Body of pancreas (tissue), 4 donors: ENCODE data around the gene DMD. TPM values are rescaled to one million over a fixed set of nuclear protein-coding genes. Genes with fewer than 3 reads are reported as not detected.

Source experiments
- ATAC-seq: fragments of 150-250 bp; one replicate; pipeline ENCODE4 v1.9.1; 2016
- DNase-seq, 4 donors: peaks; one replicate each; pipeline ENCODE4 v3.0.0-alpha.2; 2019
- H3K27ac ChIP-seq, 4 donors: fragments of 200-600 bp; sonication (generic); 1 replicate in 3 of 4; 2 replicates in 1 of 4; pipeline versions ENCODE4 v1.5.1 to v1.6.1; 2016 to 2019; ENCODE audit warnings: mild to moderate bottlenecking in 1 of 4, mixed read lengths in 1 of 4, moderate library complexity in 1 of 4
- H3K27me3 ChIP-seq, 2 donors: fragments of 200-600 bp; sonication (generic); one replicate each; pipeline ENCODE4 v1.6.0; 2016; ENCODE audit warnings: mild to moderate bottlenecking in 1 of 2
- H3K36me3 ChIP-seq, 2 donors: fragments of 200-600 bp; sonication (generic); replicated peaks in 1 of 2; 2 replicates each; pipeline ENCODE4 v1.5.1; 2016; ENCODE audit warnings: low read depth in 2 of 2; ENCODE audit not compliant: insufficient read depth in 1 of 2
- H3K4me1 ChIP-seq: fragments of 200-600 bp; sonication (generic); one replicate; pipeline ENCODE4 v1.6.0; 2016
- H3K4me3 ChIP-seq, 2 donors: fragments of 200-600 bp; sonication (generic); 1 replicate in 1 of 2; 2 replicates in 1 of 2; pipeline ENCODE4 v1.5.1; 2016 to 2019
- H3K9me3 ChIP-seq, 3 donors: fragments of 200-600 bp; sonication (generic); 1 replicate in 2 of 3; 2 replicates in 1 of 3; pipeline ENCODE4 v1.5.1; 2016
- POLR2A ChIP-seq, 3 donors: fragments of 450-650 bp; IDR thresholded peaks; one replicate each; pipeline ENCODE4 v1.6.1; 2016; ENCODE audit warnings: antibody characterized with exemption in 3 of 3, mild to moderate bottlenecking in 2 of 3
- WGBS, 2 donors: methylation state at CpG; one replicate each; pipeline ENCODE4 v1.1.5; 2017; 5-methylcytosine and 5-hydroxymethylcytosine counted together
- intact Hi-C: fragments of 100-400 bp; cut with DNase I; formaldehyde crosslinking; loops from one replicate; pipeline ENCODE4 v1.15.1; 2023
- total RNA-seq, 2 donors: library from RNA; depleted of rRNA; stranded (reverse); fragments of >200 nt; gene quantifications; one replicate each; pipeline ENCODE4 v1.1.0, GENCODE V29; 2016
- TF ChIP-seq, protein P1 (sequence below), 7 experiments: fragments of 450-650 bp in 4 of 7; fragments of 200-600 bp in 3 of 7; sonication (generic) in 3 of 7; IDR thresholded peaks; one replicate each; pipeline ENCODE4 v1.5.1; 2016 to 2019; ENCODE audit warnings: antibody characterized with exemption in 7 of 7

The DMD gene
- total RNA-seq, 2 donors from 2014 or later = 28.5 to 38.6 TPM

DNA sequence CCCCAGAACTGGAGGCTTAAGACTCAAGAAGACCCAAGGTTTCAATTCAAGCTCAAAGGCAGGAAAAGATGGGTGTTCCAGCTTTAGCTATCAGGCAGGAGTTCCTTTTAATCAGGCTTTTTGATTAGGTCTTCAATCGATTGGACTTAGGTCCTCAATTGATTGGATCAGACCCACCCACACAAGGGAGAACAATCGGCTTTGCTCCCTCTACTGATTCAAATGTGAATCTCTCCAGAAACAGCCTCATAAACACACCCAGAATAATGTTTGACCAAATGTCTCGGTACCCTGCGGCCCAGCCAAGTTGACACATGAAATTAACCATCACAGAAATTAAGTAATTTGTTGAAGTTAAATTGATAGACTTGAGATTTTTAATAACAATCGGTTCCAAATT is 1222.4 kb downstream of the DMD start:
- Histone ChIP-seq H3K9me3 (no peaks in the 10 kb centered on the region), H3K27ac (no peak overlapping the region), H3K36me3 (no peaks in the 10 kb centered on the region), H3K27me3 (no peaks in the 10 kb centered on the region), H3K4me3 (no peak overlapping the region), H3K4me1 (no peaks in the 10 kb centered on the region)
- WGBS, 2 donors = 74 to 89% methylated on average over 5 of the region's 5 CpGs
- ATAC-seq (no peak), DNase-seq (no peak)
- intact Hi-C loops = no loop called here
- TF ChIP-seq POLR2A (IDR thresholded peaks at IDR 0.05) = no peak
- TF ChIP-seq, protein P1, sequence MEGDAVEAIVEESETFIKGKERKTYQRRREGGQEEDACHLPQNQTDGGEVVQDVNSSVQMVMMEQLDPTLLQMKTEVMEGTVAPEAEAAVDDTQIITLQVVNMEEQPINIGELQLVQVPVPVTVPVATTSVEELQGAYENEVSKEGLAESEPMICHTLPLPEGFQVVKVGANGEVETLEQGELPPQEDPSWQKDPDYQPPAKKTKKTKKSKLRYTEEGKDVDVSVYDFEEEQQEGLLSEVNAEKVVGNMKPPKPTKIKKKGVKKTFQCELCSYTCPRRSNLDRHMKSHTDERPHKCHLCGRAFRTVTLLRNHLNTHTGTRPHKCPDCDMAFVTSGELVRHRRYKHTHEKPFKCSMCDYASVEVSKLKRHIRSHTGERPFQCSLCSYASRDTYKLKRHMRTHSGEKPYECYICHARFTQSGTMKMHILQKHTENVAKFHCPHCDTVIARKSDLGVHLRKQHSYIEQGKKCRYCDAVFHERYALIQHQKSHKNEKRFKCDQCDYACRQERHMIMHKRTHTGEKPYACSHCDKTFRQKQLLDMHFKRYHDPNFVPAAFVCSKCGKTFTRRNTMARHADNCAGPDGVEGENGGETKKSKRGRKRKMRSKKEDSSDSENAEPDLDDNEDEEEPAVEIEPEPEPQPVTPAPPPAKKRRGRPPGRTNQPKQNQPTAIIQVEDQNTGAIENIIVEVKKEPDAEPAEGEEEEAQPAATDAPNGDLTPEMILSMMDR (IDR thresholded peaks at IDR 0.05) = no peak

GRCh38 chrX:31981546-31982062 is 1229.7 kb downstream of the DMD start:
- Histone ChIP-seq H3K4me3 (no peak overlapping the region), H3K27me3 (no peaks in the 10 kb centered on the region), H3K9me3 (no peaks in the 10 kb centered on the region), H3K4me1 (no peaks in the 10 kb centered on the region), H3K36me3 (no peaks in the 10 kb centered on the region), H3K27ac (no peak overlapping the region)
- no peak for DNase-seq
- intact Hi-C loops = no loop called here
- TF ChIP-seq POLR2A (IDR thresholded peaks at IDR 0.05) = no peak
- TF ChIP-seq, protein P1 (IDR thresholded peaks at IDR 0.05) = no peak
- WGBS, 2 donors = 50 to 65% methylated on average over 7 of the region's 7 CpGs
- ATAC-seq = no peak

- ATAC-seq = no peak
- Histone ChIP-seq H3K27ac (no peak overlapping the region), H3K4me3 (no peak overlapping the region), H3K4me1 (no peaks in the 10 kb centered on the region), H3K36me3 (no peaks in the 10 kb centered on the region), H3K27me3 (no peaks in the 10 kb centered on the region), H3K9me3 (no peaks in the 10 kb centered on the region)
- WGBS, 2 donors = 80 to 87% methylated on average over 5 of the region's 5 CpGs
- no peak for TF ChIP-seq POLR2A (IDR thresholded peaks at IDR 0.05)
- TF ChIP-seq, protein P1 (IDR thresholded peaks at IDR 0.05) = no peak
- no peak for DNase-seq
- intact Hi-C loops = no loop called here
These were observed 1241.6 kb downstream of the DMD start for GRCh38 chrX:31969714-31970113.

GRCh38 chrX:31962256-31962655 is 1249.1 kb downstream of the DMD start:
- H3K27ac ChIP-seq = no peak overlapping the region
- no peak for ATAC-seq
- H3K36me3 ChIP-seq = no peaks in the 10 kb centered on the region
- no peaks in the 10 kb centered on the region for H3K27me3 ChIP-seq
- DNase-seq = no peak
- no peak for TF ChIP-seq POLR2A (IDR thresholded peaks at IDR 0.05)
- TF ChIP-seq, protein P1 (IDR thresholded peaks at IDR 0.05) = no peak
- no peaks in the 10 kb centered on the region for H3K4me1 ChIP-seq
- intact Hi-C loops = no loop called here
- 62 to 86% methylated on average over 1 of the region's 1 CpG for WGBS, 2 donors
- no peak overlapping the region for H3K4me3 ChIP-seq
- no peaks in the 10 kb centered on the region for H3K9me3 ChIP-seq

GRCh38 chrX:31934842-31935370 is 1276.4 kb downstream of the DMD start:
- Histone ChIP-seq H3K4me3 (no peak overlapping the region), H3K9me3 (no peaks in the 10 kb centered on the region), H3K27ac (no peak overlapping the region), H3K36me3 (no peaks in the 10 kb centered on the region), H3K27me3 (no peaks in the 10 kb centered on the region), H3K4me1 (no peaks in the 10 kb centered on the region)
- 53 to 55% methylated on average over 5 of the region's 5 CpGs for WGBS, 2 donors
- DNase-seq (no peak), ATAC-seq (no peak)
- intact Hi-C loops = no loop called here
- TF ChIP-seq POLR2A (IDR thresholded peaks at IDR 0.05) = no peak
- TF ChIP-seq, protein P1 (IDR thresholded peaks at IDR 0.05) = no peak
